NCI-H526 treated with DMSO at 0.1 percent for 48 hours (cell line): ENCODE data around the gene POT1.
A peak's percentile ranks its signal among the peaks of the same experiment; 100 is the strongest.

ENCODE experiments used
- DNase-seq: peaks from one replicate; lab custom pipeline; 2025; lab: John Stamatoyannopoulos, UW

The POT1 gene

DNA sequence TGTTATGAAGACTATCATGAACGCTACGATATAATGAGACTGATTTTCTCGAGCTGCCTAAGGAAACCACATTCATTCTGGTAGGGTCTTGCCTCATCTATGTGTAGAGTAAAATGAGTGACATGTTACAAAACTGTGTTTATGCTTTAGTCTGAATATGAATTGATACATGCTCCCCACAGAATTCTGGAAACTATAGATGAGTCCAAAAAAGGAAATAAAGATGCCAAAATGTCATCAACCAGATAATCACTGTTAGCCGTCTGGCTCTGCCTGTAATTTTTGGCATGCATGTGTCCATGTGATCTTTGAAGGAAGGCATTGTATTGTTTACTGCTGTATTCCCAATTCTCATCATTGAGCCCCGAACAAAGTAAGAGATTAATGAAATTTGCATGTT lies 121.4 kb downstream of the POT1 start:
- peak; percentile 61 for DNase-seq

GRCh38 chr7:124801330-124801895 lies 128.2 kb downstream of the POT1 start:
- no peak for DNase-seq

DNA sequence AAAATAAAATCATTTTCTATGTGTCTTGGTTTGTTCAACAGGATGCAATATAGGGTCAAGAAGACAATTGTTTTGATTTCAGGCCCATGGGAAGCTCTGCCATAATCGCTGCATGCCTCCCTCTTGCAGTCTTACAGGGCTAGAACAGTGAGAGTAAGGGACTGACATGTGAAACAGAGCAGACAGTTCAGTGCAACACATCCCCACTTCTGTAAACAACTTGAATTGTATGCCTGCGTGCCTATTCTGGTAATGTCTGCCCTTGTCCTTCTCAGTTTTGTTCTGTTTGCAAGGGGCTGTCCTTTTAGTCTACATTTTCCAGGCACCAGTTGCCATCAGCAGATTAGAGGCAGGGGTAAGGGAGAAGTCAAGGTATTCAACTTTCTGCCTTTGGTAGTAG lies 129.2 kb downstream of the POT1 start:
- DNase-seq, result no peak

- no peak for DNase-seq
Observed at GRCh38 chr7:124799448-124799847, 130.2 kb downstream of the POT1 start.

DNA sequence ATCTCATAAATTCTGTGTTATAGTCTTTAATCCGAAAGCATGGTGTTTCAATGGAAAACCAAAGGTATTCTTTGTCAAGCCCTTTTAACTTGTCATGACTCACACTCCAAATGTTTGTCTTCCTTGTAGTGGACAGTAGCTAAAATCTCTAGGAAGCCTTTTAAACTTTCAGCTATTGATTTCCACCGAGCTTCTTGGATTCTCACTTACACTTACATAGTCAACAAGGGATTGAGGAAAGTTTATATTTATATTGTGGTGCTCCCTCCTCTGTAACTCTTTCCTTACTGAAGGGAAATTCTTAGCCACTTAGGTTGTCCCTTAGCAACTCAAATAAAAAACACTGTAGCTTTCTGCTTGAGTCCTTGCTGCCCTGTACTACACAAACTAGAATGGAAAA lies 132.9 kb downstream of the POT1 start:
- no peak for DNase-seq

DNA sequence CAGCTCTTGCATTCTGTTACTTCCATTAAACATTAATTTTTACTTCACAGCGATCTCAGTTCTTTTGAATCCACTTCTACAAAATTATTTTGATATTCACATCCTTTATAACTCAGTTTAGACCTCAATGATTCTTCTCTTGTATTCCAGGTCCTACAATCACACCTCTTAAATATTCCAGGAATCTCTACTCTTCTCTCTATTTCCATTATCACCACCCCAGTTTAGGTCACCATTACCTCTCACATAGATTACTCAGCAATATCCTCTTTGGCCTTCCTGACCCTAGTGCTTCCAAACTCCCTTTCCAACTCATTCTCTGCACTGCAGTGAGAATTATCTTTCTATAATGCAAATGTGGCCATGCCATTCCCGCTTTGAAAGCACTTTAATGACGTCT lies 136.9 kb downstream of the POT1 start:
- no peak for DNase-seq

DNA sequence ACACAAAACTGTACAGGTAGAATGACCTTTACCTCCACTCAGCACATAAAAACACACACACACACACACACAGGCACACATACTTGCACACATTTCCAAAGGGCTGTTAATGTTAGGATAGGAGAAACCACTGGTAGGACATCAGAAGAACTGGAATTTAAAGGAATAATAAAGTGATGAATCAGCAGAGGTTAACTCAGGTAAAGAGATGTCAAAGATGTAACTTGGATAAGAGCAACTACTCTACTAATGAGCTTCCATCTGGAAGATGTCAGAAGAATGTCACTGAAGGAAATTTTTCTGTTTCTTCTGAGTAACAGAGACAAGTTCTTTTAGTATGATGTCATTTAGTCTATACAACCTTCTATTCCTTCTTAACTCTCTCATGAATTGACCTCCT lies 137.6 kb downstream of the POT1 start:
- no peak for DNase-seq

- DNase-seq, result no peak
Observed at GRCh38 chr7:124791426-124791825, 138.2 kb downstream of the POT1 start.

DNA sequence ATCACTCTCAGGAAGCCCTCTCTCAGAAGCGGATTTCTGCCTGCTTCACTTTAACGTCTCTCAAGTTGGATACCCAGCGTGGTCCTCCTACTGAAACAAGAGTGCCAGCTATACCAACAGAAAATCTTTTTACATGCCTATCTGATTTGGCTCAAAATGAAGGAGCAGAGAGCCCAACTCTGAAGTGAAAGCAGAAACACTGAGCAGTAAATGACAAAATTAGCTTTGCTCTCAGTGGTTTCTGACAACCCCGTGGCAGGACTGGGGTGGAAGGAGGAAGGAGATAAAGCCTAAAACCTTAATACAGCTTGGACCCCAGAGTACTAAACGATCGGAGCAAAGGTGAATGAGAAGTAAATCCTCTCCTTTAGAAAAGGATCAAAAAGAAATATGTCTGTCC lies 139.0 kb downstream of the POT1 start:
- no peak for DNase-seq

- DNase-seq, result no peak
Observed at GRCh38 chr7:124785994-124786393, 143.6 kb downstream of the POT1 start.

- DNase-seq, result peak; percentile 65
Observed at GRCh38 chr7:124784879-124785818, 144.5 kb downstream of the POT1 start.

DNA sequence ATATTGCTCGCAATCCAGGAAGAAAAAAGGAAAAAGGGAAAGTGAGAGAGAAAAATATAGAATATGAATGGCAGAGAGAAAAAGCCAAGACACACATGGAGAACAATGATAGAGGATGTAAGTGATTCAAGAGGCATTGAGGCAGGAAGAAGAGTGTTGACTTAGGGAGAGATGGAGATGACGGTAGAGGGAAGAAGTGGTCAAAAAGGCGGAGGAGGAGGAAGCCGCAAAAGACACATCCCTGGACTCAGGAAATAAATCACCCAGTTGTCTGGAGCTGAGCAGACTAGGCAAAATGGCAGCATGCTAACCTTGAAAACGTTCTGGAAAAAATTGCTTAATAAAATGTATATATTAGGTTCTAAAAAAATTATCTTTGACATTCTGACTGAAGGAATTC lies 146.4 kb downstream of the POT1 start:
- no peak for DNase-seq

- DNase-seq, result peak; percentile 86
Observed at GRCh38 chr7:124781907-124782734, 147.5 kb downstream of the POT1 start.

GRCh38 chr7:124781418-124781817 lies 148.2 kb downstream of the POT1 start:
- DNase-seq, result no peak

DNA sequence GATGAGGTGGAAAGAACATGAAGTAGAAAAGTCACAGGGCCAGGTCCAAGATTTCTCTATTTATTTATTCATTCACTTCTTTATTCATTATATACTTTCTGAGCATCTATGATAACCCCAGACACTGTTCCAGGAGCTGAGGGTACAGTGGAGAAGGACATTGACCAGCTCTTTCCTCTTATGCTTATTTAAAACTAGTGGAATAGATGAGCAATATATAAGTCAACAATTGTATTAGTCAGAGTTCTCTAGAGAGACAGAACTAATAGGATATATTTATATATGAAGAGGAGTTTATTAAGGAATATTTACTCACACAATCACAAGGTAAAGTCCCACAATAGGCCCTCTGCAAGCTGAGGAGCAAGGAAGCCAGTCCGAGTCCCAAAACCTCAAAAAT lies 149.0 kb downstream of the POT1 start:
- DNase-seq, result no peak

- DNase-seq, result no peak
Observed at GRCh38 chr7:124780056-124780455, 149.6 kb downstream of the POT1 start.

DNA sequence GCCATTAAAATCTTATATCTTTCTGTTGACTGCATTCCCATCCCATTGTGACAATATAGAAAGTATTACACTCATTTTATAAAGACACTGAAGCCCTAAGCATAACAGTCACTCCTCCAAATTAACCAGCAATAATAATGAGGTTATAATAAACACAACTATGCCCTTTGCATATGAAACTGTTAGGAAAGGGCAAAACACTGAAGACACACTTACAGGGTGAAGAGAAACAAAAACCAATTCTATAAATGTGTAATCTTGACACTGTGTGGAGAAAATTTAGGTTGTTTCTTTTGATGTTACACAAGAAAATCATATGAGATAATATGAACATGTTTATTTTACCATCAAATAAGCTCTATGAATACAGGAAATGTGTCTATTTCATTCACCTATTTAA lies 150.0 kb downstream of the POT1 start:
- no peak for DNase-seq

- DNase-seq, result no peak
Observed at GRCh38 chr7:124779194-124779593, 150.4 kb downstream of the POT1 start.

- no peak for DNase-seq
Observed at GRCh38 chr7:124777268-124777667, 152.4 kb downstream of the POT1 start.

DNA sequence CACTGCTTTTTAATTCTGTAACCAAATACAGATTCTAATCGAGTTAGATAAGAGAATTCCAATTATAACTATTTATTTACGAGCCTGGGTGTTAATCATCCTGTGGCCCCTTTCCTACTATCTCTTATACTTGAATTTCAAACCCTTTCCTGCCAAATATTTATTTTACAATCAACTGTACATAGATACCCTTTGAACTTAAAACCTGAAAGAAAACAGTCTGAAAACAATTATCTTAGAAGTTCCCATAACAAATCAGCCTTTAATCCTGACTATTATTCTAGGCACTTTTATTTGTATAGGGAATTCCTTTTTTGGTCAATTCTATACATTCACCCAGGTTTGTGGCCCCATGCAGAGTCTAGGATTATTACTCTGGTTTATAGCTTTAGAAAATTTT lies 153.5 kb downstream of the POT1 start:
- DNase-seq, result no peak

DNA sequence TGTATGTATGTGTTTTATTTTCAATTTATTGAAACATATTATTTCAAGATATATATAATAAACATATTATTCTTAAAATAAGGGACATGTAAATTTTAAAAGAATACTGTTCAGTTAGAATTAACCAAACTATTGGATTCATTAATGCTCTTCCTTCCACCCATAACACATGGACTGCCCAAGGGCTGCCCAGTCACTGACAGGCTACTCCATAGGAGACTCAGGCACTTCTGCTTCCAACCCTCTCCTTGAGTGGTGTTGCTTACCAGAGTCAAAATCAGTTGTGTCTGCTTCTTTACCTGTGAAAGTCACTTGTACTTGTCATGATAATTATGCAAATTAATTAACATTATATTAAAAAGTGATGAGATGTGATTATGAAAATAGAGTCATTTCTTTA lies 154.2 kb downstream of the POT1 start:
- DNase-seq, result no peak

DNA sequence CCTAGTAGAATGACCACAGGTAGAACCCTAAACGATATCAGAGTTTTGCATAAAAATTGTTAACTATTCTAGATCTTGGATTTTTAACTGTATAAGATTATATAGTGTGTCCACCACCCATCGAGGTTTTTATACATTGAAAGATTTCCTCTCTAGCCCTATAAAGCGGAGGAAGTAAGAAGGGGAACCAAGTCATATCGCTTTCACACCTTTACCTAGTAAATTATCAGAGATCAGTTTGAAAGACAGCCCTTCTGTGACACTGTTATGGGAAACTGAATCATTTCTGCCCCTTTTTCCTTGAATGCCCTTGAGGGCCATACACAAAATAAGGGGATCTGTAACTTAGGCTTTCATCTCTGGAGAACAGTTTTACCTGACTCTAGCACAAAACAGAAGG lies 155.7 kb downstream of the POT1 start:
- DNase-seq, result no peak

GRCh38 chr7:124773339-124773738 lies 156.3 kb downstream of the POT1 start:
- DNase-seq, result no peak
